Fibroblast of lung (primary cell): ENCODE data around the gene DAGLB.

Source experiments
- CTCF ChIP-seq, 2 donors: IDR thresholded peaks in 1 of 2; conservative IDR thresholded peaks in 1 of 2; 1 replicate in 1 of 2; 2 replicates in 1 of 2; pipeline ENCODE4 v1.5.1; 2011 to 2012; ENCODE audit warnings: low read length in 2 of 2, control low read depth in 1 of 2, inconsistent platforms in 1 of 2, low read depth in 1 of 2, mild to moderate bottlenecking in 1 of 2
- EZH2 ChIP-seq: IDR thresholded peaks from 2 replicates; pipeline ENCODE4 v1.5.1; 2012; ENCODE audit warnings: low read length, control low read depth, mild to moderate bottlenecking; ENCODE audit errors: missing control alignments

GRCh38 chr7:6435486-6436384 lies 12.0 kb downstream of the DAGLB start:
- TF ChIP-seq CTCF (conservative IDR thresholded peaks at IDR 0.05 in 1 of 2, IDR thresholded peaks at IDR 0.05 in 1 of 2; ENCODE audit: low read depth in 1 of 2, low read length in 2 of 2) (peak; percentile 96), EZH2 (no peak)
